ENCODE measurements around the gene GPA33. TPM values are rescaled to one million over a fixed set of nuclear protein-coding genes. Genes with fewer than 3 reads are reported as not detected.

GPA33 gene
- total and polyA plus RNA-seq, 4 experiments from 2014 or later, result 21.2 to 33.5 (median 22.9) TPM

DNA sequence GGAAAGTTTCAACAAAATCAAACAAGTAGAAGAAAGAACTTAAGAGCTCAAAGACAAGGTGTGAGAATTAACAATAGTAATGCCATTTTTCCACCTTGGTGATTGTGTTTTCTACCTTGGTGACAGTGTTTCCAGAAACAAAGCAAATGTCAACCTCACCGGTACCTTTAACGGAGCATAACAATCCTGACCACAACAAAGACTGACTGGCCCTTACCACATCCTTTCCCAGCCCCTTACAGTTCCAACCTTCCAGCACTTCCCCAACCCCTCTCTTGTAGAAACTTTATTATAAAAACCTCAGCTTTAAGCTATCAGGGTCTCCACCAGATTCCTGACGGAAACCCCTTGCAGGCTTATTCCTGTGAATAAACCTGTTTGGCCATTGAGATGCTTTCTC is 20.4 kb upstream of the GPA33 start:
- intact Hi-C loops (cut with micrococcal nuclease), result no loop called here
- H3K4me1 ChIP-seq (ENCODE audit: insufficient read depth, low read length), result peaks cover 24% of the 10 kb centered on the region
- H3K27me3 Mint-ChIP-seq, result no peaks in the 10 kb centered on the region
- H3K27ac Mint-ChIP-seq, result peak overlapping the region; percentile 16 to 86 (median 44)
- no peaks in the 10 kb centered on the region for H3K36me3 ChIP-seq (ENCODE audit: insufficient read depth, low read length)
- H3K27me3 ChIP-seq (ENCODE audit: insufficient read depth, low read length), result no peaks in the 10 kb centered on the region
- H3K4me3 Mint-ChIP-seq, result peak overlapping the region in 7 of 8 donors; percentile 50 to 61 (median 56)
- no peaks in the 10 kb centered on the region for H3K9me3 ChIP-seq (ENCODE audit: control insufficient read depth in 1 of 2, low read length in 2 of 2)
- H3K9me3 Mint-ChIP-seq, result peaks cover 0 to 18% (median 11%) of the 10 kb centered on the region in 8 donors
- H3K4me3 ChIP-seq (ENCODE audit: low read length in 2 of 2), result no peak overlapping the region
- peak; percentile 38 to 59 (median 55) for DNase-seq
- H3K36me3 Mint-ChIP-seq, result peaks cover 0 to 4% of the 10 kb centered on the region in 2 donors
- ChIA-PET POLR2A (ENCODE audit: partially characterized antibody) (interaction anchor here (1.2 to 3.7 kb wide), 3 partner anchors 8 to 20 kb away, joined by 3 to 27 read pairs (median 4); partner anchors contain the start of gene GPA33), CTCF (ENCODE audit: partially characterized antibody) (interaction anchor here (1.2 to 1.4 kb wide), 2 partner anchors 12 to 51 kb away, joined by 3 to 4 read pairs; no protein-coding TSS in a partner anchor)
- H3K4me1 Mint-ChIP-seq, result peaks cover 34 to 44% (median 38%) of the 10 kb centered on the region in 4 donors
- no peak overlapping the region for H3K27ac ChIP-seq (ENCODE audit: low read depth, low read length)

DNA sequence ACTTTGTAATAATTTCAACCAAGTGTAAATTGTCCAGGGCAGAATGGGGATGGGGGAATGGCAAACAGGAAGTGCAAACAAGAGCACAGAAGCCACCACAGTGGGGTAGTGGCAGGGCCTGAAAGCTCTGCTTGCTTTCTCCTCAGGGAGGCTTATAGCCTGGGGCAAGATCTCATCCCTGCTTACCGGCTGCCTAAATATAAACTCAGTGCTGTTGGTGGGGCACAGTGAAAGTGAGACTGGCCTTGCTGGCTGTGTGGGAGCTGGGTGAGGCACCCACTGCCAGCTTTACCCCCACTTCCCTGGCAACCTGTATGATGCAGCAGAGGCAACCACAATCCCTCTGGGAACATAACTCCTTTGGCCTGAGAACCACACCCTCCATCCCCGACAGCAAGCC is 18.9 kb upstream of the GPA33 start:
- Mint-ChIP-seq H3K36me3 (peaks cover 0 to 4% of the 10 kb centered on the region in 2 donors), H3K27ac (peak overlapping the region; percentile 41 to 93 (median 73)), H3K9me3 (peaks cover 0 to 18% (median 11%) of the 10 kb centered on the region in 8 donors), H3K4me3 (peak overlapping the region in 3 of 8 donors; percentile 45 to 71 (median 60)), H3K27me3 (no peaks in the 10 kb centered on the region), H3K4me1 (peaks cover 41 to 52% (median 49%) of the 10 kb centered on the region in 4 donors)
- POLR2A ChIA-PET (ENCODE audit: partially characterized antibody), result interaction anchor here (1.0 to 3.7 kb wide), 4 partner anchors 11 to 19 kb away, joined by 3 to 27 read pairs (median 4); partner anchors contain the start of gene GPA33
- intact Hi-C loops (cut with micrococcal nuclease), result no loop called here
- no peaks in the 10 kb centered on the region for H3K9me3 ChIP-seq (ENCODE audit: control insufficient read depth in 1 of 2, low read length in 2 of 2)
- no peak overlapping the region for H3K27ac ChIP-seq (ENCODE audit: low read depth, low read length)
- H3K4me1 ChIP-seq (ENCODE audit: insufficient read depth, low read length), result peaks cover 26% of the 10 kb centered on the region
- no peak for DNase-seq
- no peak overlapping the region for H3K4me3 ChIP-seq (ENCODE audit: low read length in 2 of 2)
- H3K27me3 ChIP-seq (ENCODE audit: insufficient read depth, low read length), result no peaks in the 10 kb centered on the region
- H3K36me3 ChIP-seq (ENCODE audit: insufficient read depth, low read length), result no peaks in the 10 kb centered on the region
- CTCF ChIA-PET (ENCODE audit: partially characterized antibody), result interaction anchor here (1.0 to 2.6 kb wide), 6 partner anchors 12 to 199 kb away, joined by 3 to 6 read pairs (median 4); no protein-coding TSS in a partner anchor

DNA sequence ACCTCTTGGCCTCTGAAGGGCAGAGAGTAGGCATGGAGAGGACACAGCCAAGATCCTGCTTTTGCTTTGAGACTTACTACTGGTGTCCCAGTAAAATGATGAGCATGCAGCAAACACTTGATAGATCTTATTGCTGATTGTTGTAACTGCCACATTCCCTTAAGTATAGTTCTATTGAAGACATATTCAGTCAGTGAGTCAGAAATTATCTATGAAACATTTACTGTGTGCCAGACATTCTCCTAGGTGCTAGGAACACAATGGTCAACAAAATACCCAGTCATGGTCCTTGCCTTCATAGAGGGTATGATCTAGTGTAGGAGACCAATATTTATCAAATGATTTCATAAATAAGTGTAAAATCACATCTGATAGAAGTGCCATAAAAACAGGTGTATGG is 17.3 kb upstream of the GPA33 start:
- Histone ChIP-seq H3K27ac (ENCODE audit: low read depth, low read length) (no peak overlapping the region), H3K27me3 (ENCODE audit: insufficient read depth, low read length) (no peaks in the 10 kb centered on the region), H3K4me3 (ENCODE audit: low read length in 2 of 2) (no peak overlapping the region), H3K9me3 (ENCODE audit: control insufficient read depth in 1 of 2, low read length in 2 of 2) (no peaks in the 10 kb centered on the region), H3K4me1 (ENCODE audit: insufficient read depth, low read length) (peaks cover 30% of the 10 kb centered on the region), H3K36me3 (ENCODE audit: insufficient read depth, low read length) (no peaks in the 10 kb centered on the region)
- peaks cover 0 to 18% (median 10%) of the 10 kb centered on the region in 8 donors for H3K9me3 Mint-ChIP-seq
- H3K36me3 Mint-ChIP-seq, result peaks cover 0 to 4% of the 10 kb centered on the region in 2 donors
- H3K4me1 Mint-ChIP-seq, result peaks cover 43 to 53% (median 50%) of the 10 kb centered on the region in 4 donors
- CTCF ChIA-PET (ENCODE audit: partially characterized antibody), result interaction anchor here (2.6 kb wide), 1 partner anchor 14 kb away, joined by 6 read pairs; no protein-coding TSS in a partner anchor
- H3K4me3 Mint-ChIP-seq, result peak overlapping the region in 1 of 8 donors; percentile 22
- POLR2A ChIA-PET (ENCODE audit: partially characterized antibody), result interaction anchor here (3.7 kb wide), 1 partner anchor 17 kb away, joined by 27 read pairs; the partner anchor contains the start of gene GPA33
- DNase-seq, result no peak
- H3K27me3 Mint-ChIP-seq, result peaks cover 0 to 3% of the 10 kb centered on the region in 2 donors
- intact Hi-C loops (cut with micrococcal nuclease), result no loop called here
- peak overlapping the region in 3 of 7 donors; percentile 2 to 28 (median 15) for H3K27ac Mint-ChIP-seq

DNA sequence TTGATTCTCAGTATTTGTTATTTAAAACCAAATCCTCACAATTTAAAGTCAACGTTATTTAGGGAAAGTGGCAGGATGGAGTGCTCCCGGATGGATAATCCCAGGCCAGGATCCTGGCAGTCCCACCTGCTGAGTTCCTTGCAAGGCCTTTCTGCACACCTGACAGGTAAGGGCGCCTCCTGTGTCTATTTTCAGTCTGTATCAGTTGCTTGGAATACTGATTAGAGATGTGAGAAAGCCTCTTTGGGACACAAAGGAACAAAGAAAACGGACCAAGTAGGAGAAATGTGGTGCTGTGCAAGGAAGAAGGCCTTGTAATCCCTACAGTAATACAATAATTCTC is 15.9 kb upstream of the GPA33 start:
- Mint-ChIP-seq H3K36me3 (peaks cover 0 to 4% of the 10 kb centered on the region in 2 donors), H3K4me3 (no peak overlapping the region), H3K27ac (no peak overlapping the region), H3K4me1 (peaks cover 37 to 51% (median 42%) of the 10 kb centered on the region in 4 donors), H3K9me3 (peaks cover 0 to 16% (median 8%) of the 10 kb centered on the region in 8 donors), H3K27me3 (peaks cover 0 to 3% of the 10 kb centered on the region in 2 donors)
- intact Hi-C loops (cut with micrococcal nuclease), result no loop called here
- Histone ChIP-seq H3K4me3 (ENCODE audit: low read length in 2 of 2) (no peak overlapping the region), H3K9me3 (ENCODE audit: control insufficient read depth in 1 of 2, low read length in 2 of 2) (no peaks in the 10 kb centered on the region), H3K27me3 (ENCODE audit: insufficient read depth, low read length) (no peaks in the 10 kb centered on the region), H3K36me3 (ENCODE audit: insufficient read depth, low read length) (no peaks in the 10 kb centered on the region), H3K27ac (ENCODE audit: low read depth, low read length) (no peak overlapping the region), H3K4me1 (ENCODE audit: insufficient read depth, low read length) (peaks cover 30% of the 10 kb centered on the region)
- DNase-seq, result no peak
- CTCF ChIA-PET (ENCODE audit: partially characterized antibody), result no interaction called here
- POLR2A ChIA-PET (ENCODE audit: partially characterized antibody), result no interaction called here

DNA sequence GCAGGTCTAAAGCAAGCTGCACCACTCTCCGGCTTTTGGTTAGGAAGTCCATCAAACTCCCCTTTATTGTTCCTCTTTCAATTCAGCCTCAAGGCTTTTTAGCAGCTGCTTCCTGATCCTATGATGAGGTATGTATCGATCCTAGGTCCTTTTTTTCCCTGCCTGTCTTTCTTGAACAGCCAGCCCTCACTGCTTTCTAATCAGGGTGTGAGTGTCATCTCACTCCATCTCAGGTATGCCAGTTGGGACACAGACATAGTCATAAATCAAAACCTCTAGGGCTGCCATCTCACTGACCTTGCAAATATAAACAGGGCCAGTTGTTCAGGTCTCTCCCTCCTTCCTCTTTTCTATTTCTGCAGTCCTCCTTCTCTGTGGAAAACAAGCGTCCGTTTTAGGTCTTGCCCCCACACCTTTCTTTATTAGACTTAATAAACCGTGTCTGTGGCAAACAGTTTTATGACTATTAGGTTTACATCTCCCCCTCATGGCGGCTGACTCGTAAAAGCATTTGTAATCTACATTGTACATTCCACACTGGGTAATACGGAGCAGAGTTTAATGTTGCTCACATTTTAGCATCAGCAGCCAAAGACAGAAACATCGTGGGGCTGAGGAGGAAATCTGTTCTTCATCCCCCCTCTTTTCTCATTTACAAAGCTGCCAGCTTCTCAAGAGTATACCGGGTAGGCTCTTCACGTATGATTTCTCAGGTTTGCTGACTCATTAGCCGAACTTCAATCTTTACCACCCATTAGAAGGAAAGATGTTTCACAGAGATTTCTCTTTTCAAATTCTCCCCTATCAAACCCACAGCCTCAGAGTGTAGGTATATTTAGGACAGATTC is 15.3 kb upstream of the GPA33 start:
- Histone ChIP-seq H3K36me3 (ENCODE audit: insufficient read depth, low read length) (no peaks in the 10 kb centered on the region), H3K4me3 (ENCODE audit: low read length in 2 of 2) (no peak overlapping the region), H3K27ac (ENCODE audit: low read depth, low read length) (no peak overlapping the region), H3K27me3 (ENCODE audit: insufficient read depth, low read length) (no peaks in the 10 kb centered on the region), H3K9me3 (ENCODE audit: control insufficient read depth in 1 of 2, low read length in 2 of 2) (no peaks in the 10 kb centered on the region), H3K4me1 (ENCODE audit: insufficient read depth, low read length) (peaks cover 26% of the 10 kb centered on the region)
- CTCF ChIA-PET (ENCODE audit: partially characterized antibody), result interaction anchor here (1.4 kb wide), 1 partner anchor 13 kb away, joined by 3 read pairs; no protein-coding TSS in a partner anchor
- Mint-ChIP-seq H3K4me1 (peaks cover 31 to 45% (median 36%) of the 10 kb centered on the region in 4 donors), H3K4me3 (no peak overlapping the region), H3K36me3 (peaks cover 0 to under 1% of the 10 kb centered on the region in 2 donors), H3K27ac (no peak overlapping the region), H3K27me3 (peaks cover 0 to 3% of the 10 kb centered on the region in 2 donors), H3K9me3 (peaks cover 0 to 10% (median 5%) of the 10 kb centered on the region in 8 donors)
- no peak for DNase-seq
- intact Hi-C loops (cut with micrococcal nuclease), result no loop called here
- POLR2A ChIA-PET (ENCODE audit: partially characterized antibody), result no interaction called here

DNA sequence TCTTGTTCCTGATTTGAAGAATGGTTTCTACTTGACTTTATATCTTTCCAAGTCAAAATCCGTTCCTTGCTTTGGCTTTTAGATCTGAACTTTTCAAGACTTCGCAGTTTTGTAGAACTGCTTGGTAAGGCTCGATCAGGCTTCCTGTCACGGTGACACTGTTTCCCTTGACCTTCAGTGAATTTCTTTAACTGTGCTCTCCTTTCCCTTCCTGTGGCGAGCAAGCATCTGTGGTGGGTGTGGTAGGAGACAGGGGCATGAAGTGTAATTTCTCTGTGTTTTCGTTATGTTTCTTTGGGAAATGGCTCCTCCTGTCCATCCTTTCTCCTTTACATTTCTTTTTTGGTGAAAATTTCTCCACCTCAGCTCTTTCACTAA is 14.1 kb upstream of the GPA33 start:
- POLR2A ChIA-PET (ENCODE audit: partially characterized antibody), result interaction anchor here (3.1 kb wide), 1 partner anchor 14 kb away, joined by 10 read pairs; the partner anchor contains the start of gene GPA33
- H3K9me3 Mint-ChIP-seq, result peaks cover 0 to under 1% (median 0%) of the 10 kb centered on the region in 8 donors
- H3K36me3 Mint-ChIP-seq, result no peaks in the 10 kb centered on the region
- intact Hi-C loops (cut with micrococcal nuclease), result no loop called here
- H3K4me3 Mint-ChIP-seq, result peak overlapping the region in 4 of 8 donors; percentile 16 to 71 (median 44)
- peak overlapping the region in 2 of 7 donors; percentile 11 to 21 for H3K27ac Mint-ChIP-seq
- H3K4me1 Mint-ChIP-seq, result peaks cover 18 to 33% (median 23%) of the 10 kb centered on the region in 4 donors
- Histone ChIP-seq H3K4me3 (ENCODE audit: low read length in 2 of 2) (no peak overlapping the region), H3K27ac (ENCODE audit: low read depth, low read length) (no peak overlapping the region), H3K36me3 (ENCODE audit: insufficient read depth, low read length) (no peaks in the 10 kb centered on the region), H3K4me1 (ENCODE audit: insufficient read depth, low read length) (peaks cover 14% of the 10 kb centered on the region), H3K9me3 (ENCODE audit: control insufficient read depth in 1 of 2, low read length in 2 of 2) (no peaks in the 10 kb centered on the region), H3K27me3 (ENCODE audit: insufficient read depth, low read length) (no peaks in the 10 kb centered on the region)
- CTCF ChIA-PET (ENCODE audit: partially characterized antibody), result interaction anchor here (1.2 to 1.4 kb wide), 2 partner anchors 12 to 116 kb away, joined by 3 read pairs; partner anchors contain the start of gene POU2F1
- no peak for DNase-seq
- peaks cover 2 to 7% of the 10 kb centered on the region in 2 donors for H3K27me3 Mint-ChIP-seq
